Measurements from ENCODE around the gene PDZRN3. TPM values are rescaled to one million over a fixed set of nuclear protein-coding genes. Genes with fewer than 3 reads are reported as not detected.

PDZRN3 gene
- total RNA-seq, 1 experiment from 2014 or later = 0.17 TPM

- Histone ChIP-seq H4K20me1 (ENCODE audit: insufficient read depth) (no peaks in the 10 kb centered on the region; the same call in 1 of the 2 replicates), H3K9me2 (ENCODE audit: insufficient read depth) (no peaks in the 10 kb centered on the region), H2AFZ (ENCODE audit: low read depth, low read length, poor library complexity, severe bottlenecking) (no peak overlapping the region), H3K27me3 (ENCODE audit: insufficient read depth, low read length) (peaks cover 7% of the 10 kb centered on the region; the same call in 1 of the 2 replicates), H3K27ac (ENCODE audit: low read depth, low read length) (no peak overlapping the region), H3K4me1 (ENCODE audit: control insufficient read depth in 1 of 2, insufficient read depth in 2 of 2, low read length in 2 of 2) (no peaks in the 10 kb centered on the region), H3K9me3 (ENCODE audit: control insufficient read depth in 1 of 2, insufficient read depth in 1 of 2, low read depth in 1 of 2, low read length in 2 of 2) (no peaks in the 10 kb centered on the region), H3K4me2 (ENCODE audit: low read length) (no peak overlapping the region), H3K79me2 (ENCODE audit: insufficient read depth, low read length) (no peaks in the 10 kb centered on the region), H3K4me3 (replicated peaks in 1 of 2; ENCODE audit: low read depth in 1 of 2, low read length in 2 of 2) (no peak overlapping the region), H3K36me3 (ENCODE audit: control insufficient read depth in 1 of 2, insufficient read depth in 2 of 2, low read length in 2 of 2) (no peaks in the 10 kb centered on the region), H3K9ac (ENCODE audit: low read length) (no peak overlapping the region)
- ChIA-PET RAD21 (ENCODE audit: low non-redundant PET in 1 of 2, low total read pairs in 2 of 2, uncharacterized antibody in 2 of 2, unreplicated experiment in 2 of 2) (no interaction called here), POLR2A (no interaction called here), CTCF (no interaction called here)
- no TSS peak for BruUV-seq (replicated peaks)
- DNase-seq (ENCODE audit: low read depth, low spot score) (no peak), ATAC-seq (no peak)
- TF ChIP-seq EGR1 (IDR thresholded peaks at IDR 0.05; ENCODE audit: low read depth) (no peak), EZH2phosphoT487 (IDR thresholded peaks at IDR 0.05; ENCODE audit: borderline replicate concordance) (no peak), ELF1 (IDR thresholded peaks at IDR 0.05; ENCODE audit: borderline replicate concordance, low read depth) (no peak), SRF (IDR thresholded peaks at IDR 0.05; ENCODE audit: low read depth) (no peak), ATF3 (IDR thresholded peaks at IDR 0.05) (no peak), RAD21 (IDR thresholded peaks at IDR 0.05; ENCODE audit: low read depth) (no peak), JUND (IDR thresholded peaks at IDR 0.05) (no peak), POLR2A (IDR thresholded peaks at IDR 0.05; ENCODE audit: borderline replicate concordance, extremely low read depth, insufficient read depth, insufficient read length) (no peak), POLR2AphosphoS5 (IDR thresholded peaks at IDR 0.05; ENCODE audit: low read depth, low read length) (no peak), ZNF274 (IDR thresholded peaks at IDR 0.05; ENCODE audit: low read depth, low read length) (no peak), FOSL1 (IDR thresholded peaks at IDR 0.05; ENCODE audit: low read depth) (no peak), SP1 (IDR thresholded peaks at IDR 0.05; ENCODE audit: low read depth) (no peak), EZH2 (IDR thresholded peaks at IDR 0.05) (no peak), YY1 (IDR thresholded peaks at IDR 0.05; ENCODE audit: extremely low read depth, insufficient replicate concordance, low read depth, low read length) (no peak)
- intact Hi-C loops (cut with micrococcal nuclease) = no loop called here
Measured at GRCh38 chr3:73498764-73499622, 125.7 kb downstream of the PDZRN3 start.

Measured in HCT116 (cell line).